IPS DF 6.9 (cell line): ENCODE measurements around the gene ZNF79.
"Not testable (repeated sequence)": the region's sequence is repeated elsewhere in the genome, so short reads cannot be mapped to it uniquely, and the experiment has no call there.

ENCODE experiments used
- DNase-seq: peaks from one replicate; pipeline ENCODE4 v3.0.0-alpha.2; 2013; ENCODE audit warnings: low read depth, low spot score
- H3K27ac ChIP-seq: one replicate; pipeline ENCODE4 v1.5.1; 2013; ENCODE audit warnings: low read length, control low read depth
- H3K27me3 ChIP-seq: 2 replicates; pipeline ENCODE4 v1.6.1; 2013; ENCODE audit warnings: mild to moderate bottlenecking, low read length; ENCODE audit not compliant: control insufficient read depth, insufficient read depth
- H3K36me3 ChIP-seq: 2 replicates; pipeline ENCODE4 v1.6.1; 2013; ENCODE audit warnings: low read length; ENCODE audit not compliant: control insufficient read depth, insufficient read depth
- H3K4me1 ChIP-seq: 2 replicates; pipeline ENCODE4 v1.6.1; 2013; ENCODE audit warnings: low read length; ENCODE audit not compliant: control insufficient read depth, insufficient read depth
- H3K4me3 ChIP-seq: 2 replicates; pipeline ENCODE4 v1.5.1; 2013; ENCODE audit warnings: mild to moderate bottlenecking, low read length
- H3K9me3 ChIP-seq: 2 replicates; pipeline ENCODE4 v1.6.1; 2013; ENCODE audit warnings: low read length, inconsistent platforms; ENCODE audit not compliant: control insufficient read depth, insufficient read depth
- WGBS: extraction: QIAGEN DNeasy Blood & Tissue Kit; methylation state at CpG from one replicate; pipeline ENCODE4 v1.1.7; 2013; ENCODE audit warnings: mixed read lengths, missing lambda C conversion rate; ENCODE audit not compliant: insufficient read length, insufficient coverage; 5-methylcytosine and 5-hydroxymethylcytosine counted together

The ZNF79 gene

GRCh38 chr9:127451858-127452656, 27.9 kb downstream of the ZNF79 start:
- no peak overlapping the region for H3K27ac ChIP-seq
- no peak for DNase-seq
- H3K27me3 ChIP-seq = no peaks in the 10 kb centered on the region
- H3K9me3 ChIP-seq = no peaks in the 10 kb centered on the region
- H3K4me3 ChIP-seq = peak overlapping the region; percentile 91
- peaks cover 34% of the 10 kb centered on the region for H3K36me3 ChIP-seq
- peaks cover 1% of the 10 kb centered on the region; the same call in 1 of the 2 replicates for H3K4me1 ChIP-seq
- no CpG with 5 or more reads among the region's 29 CpGs for WGBS

GRCh38 chr9:127452691-127453090, 28.5 kb downstream of the ZNF79 start:
- Histone ChIP-seq H3K36me3 (peaks cover 35% of the 10 kb centered on the region), H3K4me3 (no peak overlapping the region; the same call in 1 of the 2 replicates), H3K4me1 (peaks cover 1% of the 10 kb centered on the region; the same call in 1 of the 2 replicates), H3K9me3 (no peaks in the 10 kb centered on the region), H3K27me3 (no peaks in the 10 kb centered on the region), H3K27ac (no peak overlapping the region)
- no peak for DNase-seq
- no CpG with 5 or more reads among the region's 4 CpGs for WGBS

- no peak overlapping the region for H3K27ac ChIP-seq
- DNase-seq = no peak
- H3K9me3 ChIP-seq = no peaks in the 10 kb centered on the region
- peaks cover 18% of the 10 kb centered on the region; the same call in 1 of the 2 replicates for H3K36me3 ChIP-seq
- H3K4me1 ChIP-seq = peaks cover 1% of the 10 kb centered on the region; the same call in 1 of the 2 replicates
- WGBS = no CpG with 5 or more reads among the region's 6 CpGs
- H3K27me3 ChIP-seq = no peaks in the 10 kb centered on the region
- no peak overlapping the region for H3K4me3 ChIP-seq
Measured at GRCh38 chr9:127455324-127455992, 31.3 kb downstream of the ZNF79 start.

GRCh38 chr9:127457191-127457878, 33.2 kb downstream of the ZNF79 start:
- no peak overlapping the region for H3K4me3 ChIP-seq
- H3K27me3 ChIP-seq = no peaks in the 10 kb centered on the region
- 0 out of 2 replicates have a peak, but pooled peaks cover 1% of the 10 kb centered on the region for H3K4me1 ChIP-seq
- H3K9me3 ChIP-seq = no peaks in the 10 kb centered on the region
- no peak for DNase-seq
- WGBS = no CpG with 5 or more reads among the region's 17 CpGs
- peaks cover 20% of the 10 kb centered on the region for H3K36me3 ChIP-seq
- H3K27ac ChIP-seq = no peak overlapping the region

- Histone ChIP-seq H3K4me3 (no peak overlapping the region), H3K27ac (no peak overlapping the region), H3K4me1 (no peaks in the 10 kb centered on the region), H3K9me3 (no peaks in the 10 kb centered on the region), H3K36me3 (peaks cover 21% of the 10 kb centered on the region), H3K27me3 (no peaks in the 10 kb centered on the region)
- WGBS = no CpG with 5 or more reads among the region's 9 CpGs
- DNase-seq = no peak
Measured at GRCh38 chr9:127458921-127459320, 34.7 kb downstream of the ZNF79 start.

- DNase-seq = no peak
- Histone ChIP-seq H3K4me3 (no peak overlapping the region), H3K27ac (no peak overlapping the region), H3K36me3 (peaks cover 20% of the 10 kb centered on the region), H3K4me1 (no peaks in the 10 kb centered on the region), H3K9me3 (no peaks in the 10 kb centered on the region), H3K27me3 (no peaks in the 10 kb centered on the region)
- no CpG with 5 or more reads among the region's 3 CpGs for WGBS
Measured at GRCh38 chr9:127463382-127463781, 39.2 kb downstream of the ZNF79 start.

- WGBS = no CpG with 5 or more reads among the region's 7 CpGs
- no peak overlapping the region for H3K27ac ChIP-seq
Measured at GRCh38 chr9:127463911-127464310, 39.7 kb downstream of the ZNF79 start.

GRCh38 chr9:127466407-127466917, 42.3 kb downstream of the ZNF79 start:
- no CpG with 5 or more reads among the region's 5 CpGs for WGBS
- not testable (repeated sequence) for H3K4me1 ChIP-seq, H3K27me3 ChIP-seq, H3K4me3 ChIP-seq, H3K9me3 ChIP-seq, DNase-seq, H3K27ac ChIP-seq
- peaks cover 10% of the 10 kb centered on the region for H3K36me3 ChIP-seq

More at GRCh38 chr9:127463911-127464310, 39.7 kb downstream of the ZNF79 start:
- no peaks in the 10 kb centered on the region for H3K4me1 ChIP-seq
- no peak overlapping the region for H3K4me3 ChIP-seq
- H3K27me3 ChIP-seq = no peaks in the 10 kb centered on the region
- peaks cover 19% of the 10 kb centered on the region for H3K36me3 ChIP-seq
- no peak for DNase-seq
- H3K9me3 ChIP-seq = no peaks in the 10 kb centered on the region

- H3K4me3 ChIP-seq = no peak overlapping the region
- no peaks in the 10 kb centered on the region for H3K27me3 ChIP-seq
- no CpG with 5 or more reads among the region's 14 CpGs for WGBS
Measured at GRCh38 chr9:127467621-127468020, 43.4 kb downstream of the ZNF79 start.

GRCh38 chr9:127470662-127471061, 46.5 kb downstream of the ZNF79 start:
- Histone ChIP-seq H3K4me1 (no peaks in the 10 kb centered on the region), H3K36me3 (peaks cover 2% of the 10 kb centered on the region; the same call in 1 of the 2 replicates), H3K27ac (no peak overlapping the region), H3K4me3 (no peak overlapping the region), H3K9me3 (no peaks in the 10 kb centered on the region), H3K27me3 (no peaks in the 10 kb centered on the region)
- no CpG with 5 or more reads among the region's 3 CpGs for WGBS
- no peak for DNase-seq

More at GRCh38 chr9:127467621-127468020, 43.4 kb downstream of the ZNF79 start:
- Histone ChIP-seq H3K36me3 (peaks cover 8% of the 10 kb centered on the region; the same call in 1 of the 2 replicates), H3K9me3 (no peaks in the 10 kb centered on the region), H3K27ac (no peak overlapping the region), H3K4me1 (no peaks in the 10 kb centered on the region)
- no peak for DNase-seq
